Adrenal gland (tissue), 19 donors: Measurements from ENCODE around the gene TRIM62. TPM values are rescaled to one million over a fixed set of nuclear protein-coding genes. Genes with fewer than 3 reads are reported as not detected.

Source experiments
- DNase-seq, 7 donors: peaks; one replicate each; pipeline ENCODE4 v3.0.0-alpha.2; 2019 to 2020
- H3K27ac ChIP-seq, 5 donors: fragments of 200-600 bp; sonication (generic) in 4 of 5; 1 replicate in 3 of 5; 2 replicates in 2 of 5; pipeline versions ENCODE4 v1.5.1 to v1.8.0; 2016 to 2020; ENCODE audit warnings: mild to moderate bottlenecking in 1 of 5
- H3K27me3 ChIP-seq: fragments of 200-600 bp; 2 replicates; pipeline ENCODE4 v1.8.0; 2021
- H3K36me3 ChIP-seq, 2 donors: fragments of 200-600 bp; replicated peaks in 1 of 2; 1 replicate in 1 of 2; 2 replicates in 1 of 2; pipeline versions ENCODE4 v1.5.1 to v1.8.0; 2018 to 2022
- H3K4me1 ChIP-seq, 2 donors: fragments of 200-600 bp; replicated peaks in 1 of 2; 1 replicate in 1 of 2; 2 replicates in 1 of 2; pipeline versions ENCODE4 v1.5.1 to v1.8.0; 2018 to 2021
- H3K4me3 ChIP-seq, 4 donors: fragments of 200-600 bp; sonication (generic) in 3 of 4; one replicate each; pipeline ENCODE4 v1.5.1; 2016 to 2018
- H3K9me3 ChIP-seq, 3 donors: fragments of 200-600 bp; sonication (generic) in 1 of 3; replicated peaks in 1 of 3; 1 replicate in 2 of 3; 2 replicates in 1 of 3; pipeline versions ENCODE4 v1.5.1 to v1.8.0; 2016 to 2021
- POLR2A ChIP-seq, 2 donors: fragments of 450-650 bp; IDR thresholded peaks; one replicate each; pipeline ENCODE4 v1.6.1; 2017; ENCODE audit warnings: antibody characterized with exemption in 2 of 2, mild to moderate bottlenecking in 2 of 2, moderate library complexity in 1 of 2
- WGBS, 4 donors: extraction: QIAGEN DNeasy Blood & Tissue Kit in 2 of 4; methylation state at CpG; one replicate each; pipeline versions ENCODE4 v1.1.5 to v1.1.7; 2013 to 2017; 5-methylcytosine and 5-hydroxymethylcytosine counted together
- intact Hi-C, 2 donors: fragments of 100-400 bp; cut with DNase I; formaldehyde crosslinking; loops; one replicate each; pipeline versions ENCODE4 v1.14.1 to v1.15.0; 2022 to 2023
- long read RNA-seq, 10 donors: library from polyadenylated mRNA in 3 of 10; unstranded in 2 of 10; stranded (forward) in 1 of 10; transcript quantifications; one replicate each; pipeline ENCODE4 v2.0.0 and lab custom pipeline, GENCODE V29; 2021 to 2026
- polyA plus RNA-seq, 3 donors: library from polyadenylated mRNA; stranded (reverse); fragments of 200-250 nt in 2 of 3; fragments of 350-450 nt in 1 of 3; fragmentation: Illumina TruSeq in 1 of 3; extraction: RNeasy Lipid Tissue Mini Kit (QIAGEN cat#74804) in 1 of 3; gene quantifications; one replicate each; pipeline ENCODE4 v1.2.3, GENCODE V29; 2013 to 2014
- total RNA-seq, 9 donors: library from RNA; depleted of rRNA in 4 of 9; stranded (reverse); fragments of >200 nt in 4 of 9; fragments of 120-200 nt in 1 of 9; fragmentation: NEBNext Ultra II Directional in 1 of 9; extraction: Animal tissue kit (Norgen Biotek cat#: 25700) in 1 of 9; gene quantifications; one replicate each; pipeline versions ENCODE4 v1.1.0 to v1.2.4, GENCODE V29; 2013 to 2023
- TF ChIP-seq, protein P1 (sequence below), 6 experiments: fragments of 450-650 bp in 4 of 6; fragments of 200-600 bp in 2 of 6; sonication (generic) in 1 of 6; IDR thresholded peaks; 1 replicate in 5 of 6; 2 replicates in 1 of 6; pipeline versions ENCODE4 v1.5.1 to v1.8.0; 2016 to 2021; ENCODE audit warnings: antibody characterized with exemption in 6 of 6, mild to moderate bottlenecking in 2 of 6, moderate library complexity in 1 of 6
- donor health status: healthy with polysubstance abuse.
- donor health status: Bipolar disorder and iron deficiency.
- donor health status: DM: yes; HTN: yes; CAD: no.
- donor health status: DM: no; HTN: no; CAD: no.
- donor health status: DM: no; HTN: no; CAD: no.
- donor health status: DM: yes; HTN: yes; CAD: no.

The TRIM62 gene
- 10 to 100 TPM in 5 of 9 donors, 1 to 10 TPM in 4; 3.7 to 19.5 (median 10.3) TPM for total RNA-seq
- 10 to 100 TPM in 1 of 3 donors, 1 to 10 TPM in 2; 6.7 to 13.2 (median 8.7) TPM for polyA plus RNA-seq
- long read RNA-seq, donor 1: 0 reads
- long read RNA-seq, donor 2, partial matches to known transcripts: 0 of 2 reads
- long read RNA-seq, donor 2, other reads (novel, unspliced or antisense): 0 of 2 reads
- long read RNA-seq, donor 3: 0 reads
- long read RNA-seq, donor 4, partial matches to known transcripts: 0 of 2 reads
- long read RNA-seq, donor 4, other reads (novel, unspliced or antisense): 2 of 2 reads
- long read RNA-seq, donor 5, transcript TRIM62-201 (5 exons, 3,437 nt): major isoform, 11 of 16 reads
- long read RNA-seq, donor 5, partial matches to known transcripts: 2 of 16 reads
- long read RNA-seq, donor 5, other reads (novel, unspliced or antisense): 2 of 16 reads
- long read RNA-seq, donor 6, partial matches to known transcripts: 1 of 2 reads
- long read RNA-seq, donor 6, other reads (novel, unspliced or antisense): 0 of 2 reads
- long read RNA-seq, donor 7: 0 reads
- long read RNA-seq, donor 8, partial matches to known transcripts: 0 of 1 reads
- long read RNA-seq, donor 8, other reads (novel, unspliced or antisense): 0 of 1 reads
- long read RNA-seq, donor 9: 0 reads
- long read RNA-seq, donor 10: 0 reads

DNA sequence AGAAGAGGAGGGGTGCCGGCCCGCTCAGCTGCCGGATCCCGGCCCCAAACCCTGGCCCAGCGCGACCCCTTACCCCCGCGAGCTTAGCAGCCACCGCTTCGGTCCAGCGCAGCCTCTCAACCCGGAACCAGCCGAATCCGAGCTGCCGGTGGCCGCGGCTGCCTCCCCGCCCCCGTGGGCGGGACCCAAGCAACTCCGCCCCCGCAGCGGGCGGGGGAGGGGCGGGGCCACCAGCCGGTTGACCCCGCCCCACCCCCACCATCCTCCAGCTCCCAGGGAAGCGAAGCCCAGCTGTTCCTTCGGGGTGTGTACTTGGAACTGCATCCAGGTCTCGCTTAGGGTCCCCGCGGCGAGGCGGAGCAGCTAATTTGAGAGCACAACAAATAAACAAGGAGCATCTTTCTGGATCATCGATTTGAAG lies at the start of gene TRIM62:
TRIM62 (minus strand) TSS at position 123 of the 421 bp plus-strand sequence. CDS start 611 bp downstream, outside the sequence.
- Histone ChIP-seq H3K9me3 (no peaks in the 10 kb centered on the region), H3K36me3 (no peaks in the 10 kb centered on the region), H3K4me3 (peak within 1 kb of the TSS in 3 of 4 donors; percentile 6 to 90 (median 58)), H3K4me1 (peaks cover 21 to 29% of the 10 kb centered on the region in 2 donors), H3K27ac (peak within 1 kb of the TSS in 4 of 5 donors; percentile 69 to 96 (median 76)), H3K27me3 (no peaks in the 10 kb centered on the region)
- DNase-seq: peak; percentile 85 to 94 (median 91)
- TF ChIP-seq, protein P1, sequence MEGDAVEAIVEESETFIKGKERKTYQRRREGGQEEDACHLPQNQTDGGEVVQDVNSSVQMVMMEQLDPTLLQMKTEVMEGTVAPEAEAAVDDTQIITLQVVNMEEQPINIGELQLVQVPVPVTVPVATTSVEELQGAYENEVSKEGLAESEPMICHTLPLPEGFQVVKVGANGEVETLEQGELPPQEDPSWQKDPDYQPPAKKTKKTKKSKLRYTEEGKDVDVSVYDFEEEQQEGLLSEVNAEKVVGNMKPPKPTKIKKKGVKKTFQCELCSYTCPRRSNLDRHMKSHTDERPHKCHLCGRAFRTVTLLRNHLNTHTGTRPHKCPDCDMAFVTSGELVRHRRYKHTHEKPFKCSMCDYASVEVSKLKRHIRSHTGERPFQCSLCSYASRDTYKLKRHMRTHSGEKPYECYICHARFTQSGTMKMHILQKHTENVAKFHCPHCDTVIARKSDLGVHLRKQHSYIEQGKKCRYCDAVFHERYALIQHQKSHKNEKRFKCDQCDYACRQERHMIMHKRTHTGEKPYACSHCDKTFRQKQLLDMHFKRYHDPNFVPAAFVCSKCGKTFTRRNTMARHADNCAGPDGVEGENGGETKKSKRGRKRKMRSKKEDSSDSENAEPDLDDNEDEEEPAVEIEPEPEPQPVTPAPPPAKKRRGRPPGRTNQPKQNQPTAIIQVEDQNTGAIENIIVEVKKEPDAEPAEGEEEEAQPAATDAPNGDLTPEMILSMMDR (IDR thresholded peaks at IDR 0.05): no peak
- TF ChIP-seq POLR2A (IDR thresholded peaks at IDR 0.05): peak in 1 of 2 donors; percentile 76
- intact Hi-C loops: no loop called here
- WGBS, 4 donors: 0 to 2% (median 1%) methylated on average over 8 to 35 of the region's 35 CpGs

DNA sequence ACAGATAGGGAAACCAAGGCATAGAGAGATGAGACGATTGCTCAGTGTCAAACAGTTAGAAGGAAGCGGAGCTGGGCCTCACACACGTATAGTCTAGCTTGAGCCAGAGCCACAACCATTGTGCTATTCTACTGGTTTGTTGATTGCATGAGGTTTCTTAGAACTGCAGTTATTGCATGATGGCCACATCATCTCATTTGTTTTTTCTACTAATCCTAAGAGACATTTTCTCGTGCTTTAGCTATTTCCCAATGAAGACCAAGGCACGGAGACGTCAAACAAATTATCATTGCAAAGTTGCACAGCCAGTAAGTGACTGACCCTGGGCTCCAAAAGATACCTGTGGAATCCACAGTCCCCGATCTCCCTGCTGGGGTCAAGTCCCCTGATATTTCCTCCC lies 49.3 kb upstream of the TRIM62 start:
- intact Hi-C loops: no loop called here
- H3K36me3 ChIP-seq: no peaks in the 10 kb centered on the region
- 85 to 95% (median 88%) methylated on average over 7 of the region's 7 CpGs for WGBS, 4 donors

DNA sequence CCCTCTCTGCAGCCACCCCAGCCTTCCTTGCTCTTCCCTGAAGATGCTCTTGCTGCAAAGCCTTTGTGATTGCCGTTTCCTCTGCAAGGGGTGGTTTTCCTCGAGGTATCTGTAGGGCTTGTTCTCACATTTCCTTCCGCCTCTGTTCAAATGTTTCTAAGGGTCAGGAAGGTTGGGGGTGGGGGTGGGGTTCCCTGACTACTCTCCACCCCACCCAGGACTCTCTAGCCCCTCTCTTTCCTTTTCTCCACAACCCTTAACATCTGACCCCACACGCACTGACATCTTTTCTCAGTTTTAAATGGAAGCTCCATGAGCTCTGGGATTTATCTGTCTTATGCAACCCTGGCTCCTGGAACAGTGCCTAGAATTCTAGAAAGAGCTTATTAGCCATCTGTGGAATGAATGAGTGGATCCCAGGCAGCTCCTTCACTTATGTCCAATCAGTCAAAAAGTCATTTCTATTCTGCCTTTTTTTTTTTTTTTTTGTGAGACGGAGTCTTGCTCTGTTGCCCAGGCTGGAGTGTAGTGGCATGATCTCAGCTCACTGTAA lies 47.2 kb upstream of the TRIM62 start:
- intact Hi-C loops: loop anchor here (10.0 kb wide), 2 partner anchors 66 to 136 kb away; no protein-coding TSS in a partner anchor
- Histone ChIP-seq H3K4me3 (no peak overlapping the region), H3K36me3 (no peaks in the 10 kb centered on the region), H3K27ac (peak overlapping the region in 1 of 5 donors; percentile 67), H3K27me3 (no peaks in the 10 kb centered on the region), H3K4me1 (peaks cover 0 to 8% of the 10 kb centered on the region in 2 donors), H3K9me3 (peaks cover 0 to 3% (median 0%) of the 10 kb centered on the region in 3 donors)
- peak; percentile 57 to 86 (median 82) for DNase-seq
- WGBS, 4 donors: 25 to 31% (median 28%) methylated on average over 5 of the region's 5 CpGs
- TF ChIP-seq, protein P1 (IDR thresholded peaks at IDR 0.05): no peak
- TF ChIP-seq POLR2A (IDR thresholded peaks at IDR 0.05): no peak

More for the DNA sequence above, 49.3 kb upstream of the TRIM62 start:
- Histone ChIP-seq H3K9me3 (no peaks in the 10 kb centered on the region), H3K4me3 (no peak overlapping the region), H3K27ac (no peak overlapping the region), H3K4me1 (peaks cover 0 to 8% of the 10 kb centered on the region in 2 donors), H3K27me3 (no peaks in the 10 kb centered on the region)
- TF ChIP-seq POLR2A (IDR thresholded peaks at IDR 0.05): no peak
- TF ChIP-seq, protein P1 (IDR thresholded peaks at IDR 0.05): no peak
- no peak for DNase-seq

GRCh38 chr1:33225586-33225985 lies 43.7 kb upstream of the TRIM62 start:
- no peak overlapping the region for H3K27ac ChIP-seq
- peaks cover 0 to 8% of the 10 kb centered on the region in 2 donors for H3K4me1 ChIP-seq
- no peak for DNase-seq
- TF ChIP-seq POLR2A (IDR thresholded peaks at IDR 0.05): no peak
- TF ChIP-seq, protein P1 (IDR thresholded peaks at IDR 0.05): no peak
- peaks cover 0 to 9% (median 0%) of the 10 kb centered on the region in 3 donors for H3K9me3 ChIP-seq
- 65 to 86% (median 80%) methylated on average over 1 of the region's 1 CpG for WGBS, 4 donors
- H3K4me3 ChIP-seq: no peak overlapping the region
- H3K36me3 ChIP-seq: no peaks in the 10 kb centered on the region
- intact Hi-C loops: loop anchor here (10.0 kb wide), 2 partner anchors 69 to 139 kb away; no protein-coding TSS in a partner anchor
- H3K27me3 ChIP-seq: no peaks in the 10 kb centered on the region
